H9 (cell line): ENCODE data around the gene KIF4A. TPM values are rescaled to one million over a fixed set of nuclear protein-coding genes. Genes with fewer than 3 reads are reported as not detected.

Experiments
- DNase-seq: peaks from one replicate; pipeline ENCODE4 v3.0.0-alpha.2; 2017
- H2AFZ ChIP-seq: one replicate; pipeline ENCODE4 v1.6.1; 2013; ENCODE audit warnings: mild to moderate bottlenecking, low read length, control low read depth, moderate library complexity
- H2AK5ac ChIP-seq: 2 replicates; pipeline ENCODE4 v1.6.1; 2013; ENCODE audit warnings: low read length, control low read depth, mixed read lengths; ENCODE audit not compliant: insufficient read length
- H2BK120ac ChIP-seq: one replicate; pipeline ENCODE4 v1.6.1; 2013; ENCODE audit warnings: low read depth, mild to moderate bottlenecking, low read length, control low read depth, inconsistent platforms; ENCODE audit not compliant: poor library complexity, severe bottlenecking
- H2BK12ac ChIP-seq: 2 replicates; pipeline ENCODE4 v1.6.1; 2013; ENCODE audit warnings: low read length, control low read depth, mixed read lengths, low read depth; ENCODE audit not compliant: insufficient read length
- H2BK15ac ChIP-seq: 2 replicates; pipeline ENCODE4 v1.6.1; 2013; ENCODE audit warnings: low read depth, low read length, control low read depth
- H2BK20ac ChIP-seq: one replicate; pipeline ENCODE4 v1.6.1; 2013; ENCODE audit warnings: low read depth, mild to moderate bottlenecking, low read length, control low read depth, inconsistent platforms; ENCODE audit not compliant: poor library complexity, severe bottlenecking
- H2BK5ac ChIP-seq: 2 replicates; pipeline ENCODE4 v1.6.1; 2013; ENCODE audit warnings: low read length, control low read depth, mixed read lengths; ENCODE audit not compliant: insufficient read length
- H3K14ac ChIP-seq: 2 replicates; pipeline ENCODE4 v1.6.1; 2013; ENCODE audit warnings: low read length, control low read depth; ENCODE audit not compliant: insufficient read depth
- H3K18ac ChIP-seq: 2 replicates; pipeline ENCODE4 v1.6.1; 2013; ENCODE audit warnings: low read depth, mild to moderate bottlenecking, mixed read lengths, low read length, control low read depth; ENCODE audit not compliant: insufficient read length
- H3K23ac ChIP-seq: 2 replicates; pipeline ENCODE4 v1.6.1; 2013; ENCODE audit warnings: low read length, control low read depth, mixed read lengths, low read depth; ENCODE audit not compliant: insufficient read length
- H3K23me2 ChIP-seq: 2 replicates; pipeline ENCODE4 v1.6.1; 2013; ENCODE audit warnings: low read depth, mild to moderate bottlenecking, mixed read lengths, low read length, control low read depth; ENCODE audit not compliant: insufficient read length, poor library complexity, severe bottlenecking
- H3K27ac ChIP-seq: 2 replicates; pipeline ENCODE4 v1.5.1; 2013; ENCODE audit warnings: low read length, control low read depth, mixed read lengths, low read depth; ENCODE audit not compliant: insufficient read length
- H3K27me3 ChIP-seq: 2 replicates; pipeline ENCODE4 v1.6.1; 2013; ENCODE audit warnings: low read length, control low read depth, inconsistent platforms; ENCODE audit not compliant: insufficient read depth
- H3K4ac ChIP-seq: 2 replicates; pipeline ENCODE4 v1.6.1; 2013; ENCODE audit warnings: low read depth, mild to moderate bottlenecking, control low read depth, inconsistent platforms, low read length, moderate library complexity
- H3K4me1 ChIP-seq: 2 replicates; pipeline ENCODE4 v1.6.1; 2013; ENCODE audit warnings: low read length, control low read depth, inconsistent platforms; ENCODE audit not compliant: insufficient read depth
- H3K4me2 ChIP-seq: 2 replicates; pipeline ENCODE4 v1.6.1; 2013; ENCODE audit warnings: low read length, control low read depth, mixed read lengths; ENCODE audit not compliant: insufficient read length, insufficient read depth
- H3K56ac ChIP-seq: 2 replicates; pipeline ENCODE4 v1.6.1; 2013; ENCODE audit warnings: low read depth, mild to moderate bottlenecking, mixed read lengths, low read length, control low read depth; ENCODE audit not compliant: insufficient read length
- H3K79me1 ChIP-seq: 2 replicates; pipeline ENCODE4 v1.6.1; 2013; ENCODE audit warnings: low read depth, mild to moderate bottlenecking, moderate library complexity, low read length, control low read depth, inconsistent platforms; ENCODE audit not compliant: insufficient read depth, poor library complexity, severe bottlenecking
- H3K79me2 ChIP-seq: 2 replicates; pipeline ENCODE4 v1.6.1; 2013; ENCODE audit warnings: low read length, control low read depth, inconsistent platforms; ENCODE audit not compliant: insufficient read depth
- H3K9ac ChIP-seq: 2 replicates; pipeline ENCODE4 v1.6.1; 2013; ENCODE audit warnings: low read length, control low read depth, mixed read lengths; ENCODE audit not compliant: insufficient read length; ENCODE audit errors: extremely low read depth
- H3K9me3 ChIP-seq: one replicate; pipeline ENCODE4 v1.6.1; 2013; ENCODE audit warnings: low read depth, low read length, inconsistent platforms; ENCODE audit not compliant: control insufficient read depth
- H3T11ph ChIP-seq: one replicate; pipeline ENCODE4 v1.6.1; 2013; ENCODE audit warnings: mild to moderate bottlenecking, low read length, control low read depth, inconsistent platforms
- H4K20me1 ChIP-seq: one replicate; pipeline ENCODE4 v1.6.1; 2013; ENCODE audit not compliant: control insufficient read depth, insufficient read length, insufficient read depth
- H4K5ac ChIP-seq: 2 replicates; pipeline ENCODE4 v1.6.1; 2013; ENCODE audit warnings: low read depth, mild to moderate bottlenecking, mixed read lengths, low read length, control low read depth; ENCODE audit not compliant: insufficient read length
- H4K8ac ChIP-seq: replicated peaks from 2 replicates; pipeline ENCODE4 v1.6.1; 2013; ENCODE audit warnings: low read length, control low read depth, mixed read lengths, low read depth; ENCODE audit not compliant: insufficient read length
- H4K91ac ChIP-seq: 2 replicates; pipeline ENCODE4 v1.6.1; 2013; ENCODE audit warnings: low read depth, mild to moderate bottlenecking, moderate library complexity, mixed read lengths, low read length, control low read depth; ENCODE audit not compliant: insufficient read length
- H3K27ac Mint-ChIP-seq, 3 experiments: 2 replicates in 2 of 3; 3 replicates in 1 of 3; pipeline ENCODE4 v1.8.0; 2020 to 2021; ENCODE audit warnings: mixed read lengths in 3 of 3, mild to moderate bottlenecking in 1 of 3, moderate library complexity in 1 of 3
- H3K27me3 Mint-ChIP-seq: 2 replicates; pipeline ENCODE4 v1.8.0; 2021; ENCODE audit warnings: low read depth, mild to moderate bottlenecking, moderate library complexity, mixed read lengths
- H3K36me3 Mint-ChIP-seq, 3 experiments: 2 replicates in 2 of 3; 3 replicates in 1 of 3; pipeline ENCODE4 v1.8.0; 2020 to 2021; ENCODE audit warnings: low read depth in 3 of 3, mixed read lengths in 3 of 3; ENCODE audit not compliant: insufficient read depth in 1 of 3
- H3K4me1 Mint-ChIP-seq, 2 experiments: 2 replicates each; pipeline ENCODE4 v1.8.0; 2020; ENCODE audit warnings: mixed read lengths in 2 of 2
- H3K4me3 Mint-ChIP-seq, 2 experiments: 2 replicates in 1 of 2; 3 replicates in 1 of 2; pipeline ENCODE4 v1.8.0; 2020 to 2021; ENCODE audit warnings: mild to moderate bottlenecking in 2 of 2, mixed read lengths in 2 of 2, moderate library complexity in 1 of 2
- H3K9me3 Mint-ChIP-seq, 2 experiments: 2 replicates in 1 of 2; 3 replicates in 1 of 2; pipeline ENCODE4 v1.8.0; 2020; ENCODE audit warnings: mild to moderate bottlenecking in 2 of 2, mixed read lengths in 2 of 2, moderate library complexity in 1 of 2
- CTCF ChIP-seq: fragments of 200-600 bp; sonication (generic); conservative IDR thresholded peaks from 3 replicates; pipeline ENCODE4 v1.8.0; 2021; ENCODE audit warnings: antibody characterized with exemption, mild to moderate bottlenecking
- WGBS: extraction: QIAGEN DNeasy Blood & Tissue Kit; methylation state at CpG from one replicate; pipeline ENCODE4 v1.1.7; 2013; ENCODE audit warnings: missing lambda C conversion rate, low lambda C conversion rate, mixed read lengths; ENCODE audit not compliant: insufficient read length; ENCODE audit errors: extremely low coverage; 5-methylcytosine and 5-hydroxymethylcytosine counted together
- total RNA-seq: library from RNA; stranded (reverse); gene quantifications from 2 replicates; pipeline ENCODE4 v1.2.1, GENCODE V29; 2021

KIF4A gene
- total RNA-seq, 1 experiment from 2014 or later = 41.8 TPM

- Histone ChIP-seq H4K20me1 (no peaks in the 10 kb centered on the region), H4K8ac (no peak overlapping the region), H2BK12ac (no peak overlapping the region), H3K23ac (no peak overlapping the region), H3K27me3 (no peaks in the 10 kb centered on the region), H3K27ac (no peak overlapping the region), H2AK5ac (no peak overlapping the region), H4K91ac (no peak overlapping the region), H3K79me2 (no peaks in the 10 kb centered on the region), H3K4me2 (no peak overlapping the region), H4K5ac (no peak overlapping the region), H3K4ac (no peak overlapping the region), H3K56ac (no peak overlapping the region), H2BK20ac (no peak overlapping the region), H3T11ph (no peak overlapping the region), H3K18ac (no peak overlapping the region), H2BK120ac (no peak overlapping the region), H2BK15ac (no peak overlapping the region), H2AFZ (no peak overlapping the region), H3K79me1 (no peaks in the 10 kb centered on the region), H2BK5ac (no peak overlapping the region), H3K9me3 (peaks cover 47% of the 10 kb centered on the region), H3K4me1 (no peaks in the 10 kb centered on the region), H3K23me2 (no peaks in the 10 kb centered on the region), H3K9ac (no peak overlapping the region), H3K14ac (no peak overlapping the region)
- Mint-ChIP-seq H3K4me3 (no peak overlapping the region), H3K36me3 (peaks cover 0 to 5% (median 1%) of the 10 kb centered on the region in 3 experiments; a peak in 3 of 7 replicates), H3K4me1 (peaks cover 10% of the 10 kb centered on the region in 2 experiments), H3K27ac (no peak overlapping the region), H3K9me3 (peaks cover 70 to 81% of the 10 kb centered on the region in 2 experiments), H3K27me3 (no peaks in the 10 kb centered on the region)
- TF ChIP-seq CTCF = no peak
- no peak for DNase-seq
- WGBS = no CpG with 5 or more reads among the region's 1 CpG
These were observed 35.9 kb upstream of the KIF4A start for GRCh38 chrX:70254063-70254400.
